Measurements from ENCODE around the gene FGFR1OP2. TPM values are rescaled to one million over a fixed set of nuclear protein-coding genes. Genes with fewer than 3 reads are reported as not detected.

The FGFR1OP2 gene
- total and polyA plus RNA-seq, 2 experiments from 2014 or later = 35.6 to 45.0 TPM

- no peak for TF ChIP-seq ETS1 (IDR thresholded peaks at IDR 0.05)
- no peak for TF ChIP-seq REST (IDR thresholded peaks at IDR 0.05; ENCODE audit: unreplicated experiment)
- no peak for TF ChIP-seq POLR2AphosphoS5 (IDR thresholded peaks at IDR 0.05; ENCODE audit: low read depth)
Measured at GRCh38 chr12:27000961-27001360, 62.7 kb downstream of the FGFR1OP2 start (continued).

GRCh38 chr12:27001663-27002062 is 63.4 kb downstream of the FGFR1OP2 start:
- no peak for ATAC-seq
- TF ChIP-seq EZH2phosphoT487 (IDR thresholded peaks at IDR 0.05; ENCODE audit: unreplicated experiment) (no peak), CTCF (conservative IDR thresholded peaks at IDR 0.05; ENCODE audit: low read depth in 2 of 2) (no peak), CREB1 (CRISPR knock-in tag; IDR thresholded peaks at IDR 0.05; ENCODE audit: low read depth) (no peak), POLR2AphosphoS5 (IDR thresholded peaks at IDR 0.05; ENCODE audit: low read depth) (no peak), ZNF462 (CRISPR knock-in tag; IDR thresholded peaks at IDR 0.05) (no peak), STAT1 (IDR thresholded peaks at IDR 0.05; ENCODE audit: unreplicated experiment) (no peak), ZNF331 (CRISPR knock-in tag; IDR thresholded peaks at IDR 0.05; ENCODE audit: low read depth) (no peak), JUNB (IDR thresholded peaks at IDR 0.05; ENCODE audit: unreplicated experiment) (no peak), ETS1 (IDR thresholded peaks at IDR 0.05) (no peak), ZNF114 (CRISPR knock-in tag; IDR thresholded peaks at IDR 0.05) (no peak)

More at GRCh38 chr12:27001663-27002062, 63.4 kb downstream of the FGFR1OP2 start:
- H3K9me3 Mint-ChIP-seq = no peaks in the 10 kb centered on the region
- H2AFZ ChIP-seq = no peak overlapping the region
- peaks cover 22% of the 10 kb centered on the region for H3K36me3 Mint-ChIP-seq (ENCODE audit: low read depth)
- peaks cover 64% of the 10 kb centered on the region for H3K79me2 ChIP-seq (replicated peaks; ENCODE audit: insufficient read depth)
- peaks cover 2% of the 10 kb centered on the region; the same call in 1 of the 2 replicates for H4K20me1 ChIP-seq (replicated peaks; ENCODE audit: insufficient read depth)
- no peaks in the 10 kb centered on the region for H3F3A ChIP-seq (replicated peaks; ENCODE audit: low read depth)
- DNase-seq (ENCODE audit: low spot score) = no peak
- peak overlapping the region; percentile 45; the same call in 1 of the 2 replicates for H3K27ac Mint-ChIP-seq
- peaks cover 4% of the 10 kb centered on the region for H3K27me3 Mint-ChIP-seq (ENCODE audit: insufficient read depth, low read depth, poor library complexity)
- H3K36me3 ChIP-seq (ENCODE audit: insufficient read depth) = peaks cover 5% of the 10 kb centered on the region; the same call in 1 of the 2 replicates
- no peak overlapping the region for H3K4me2 ChIP-seq
- peaks cover 15% of the 10 kb centered on the region; the same call in 2 of the 3 replicates for H3K4me1 Mint-ChIP-seq
- no peaks in the 10 kb centered on the region for H3K27me3 ChIP-seq (ENCODE audit: insufficient read depth)
- no peak overlapping the region for H3K4me3 Mint-ChIP-seq
- no peak overlapping the region for H3K4me3 ChIP-seq
- peaks cover 3% of the 10 kb centered on the region for H3K4me1 ChIP-seq (ENCODE audit: insufficient read depth)
- no peaks in the 10 kb centered on the region for H3K9me2 ChIP-seq (ENCODE audit: insufficient read depth)
- no peak overlapping the region for H3K27ac ChIP-seq (ENCODE audit: low read depth)
